HG03064 (cell line): ENCODE data around the gene PPP1R14B.

Experiments
- ATAC-seq: cut with Tn5 transposase; IDR thresholded peaks from one replicate; pipeline ENCODE4 v1.9.1; 2021; ENCODE audit warnings: low read depth; ENCODE audit not compliant: unreplicated experiment

Gene PPP1R14B

GRCh38 chr11:64262271-64263002 lies 15.7 kb upstream of the PPP1R14B start:
- ATAC-seq = no peak

- ATAC-seq = no peak
Observed at GRCh38 chr11:64261556-64262080, 14.9 kb upstream of the PPP1R14B start.

DNA sequence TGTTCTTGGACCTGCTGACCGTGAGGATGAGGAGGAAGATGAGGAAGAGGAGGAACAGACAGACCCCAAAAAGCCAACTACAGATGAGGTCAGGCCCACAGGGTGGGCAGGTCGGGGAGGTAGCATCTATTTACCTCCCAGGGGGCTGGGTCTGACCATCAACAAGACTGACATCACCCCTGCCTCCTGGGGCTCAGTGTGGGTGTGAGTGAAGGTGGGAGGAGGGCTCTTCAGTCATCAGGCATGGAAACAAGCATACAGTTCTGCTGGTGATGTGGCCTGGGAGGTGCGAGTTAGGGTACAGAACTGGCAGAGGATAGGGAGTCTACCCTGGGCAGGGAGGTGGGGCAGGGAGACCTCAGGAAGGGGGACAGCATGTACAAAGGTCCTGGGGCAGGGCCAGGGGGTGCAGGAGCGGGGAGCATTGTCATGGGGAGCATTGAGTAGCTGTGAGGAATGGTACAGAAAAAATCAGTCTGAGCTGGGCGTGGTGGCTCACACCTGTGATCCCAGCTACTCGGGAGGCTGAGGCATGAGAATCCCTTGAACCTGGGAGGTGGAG lies 13.5 kb upstream of the PPP1R14B start:
- no peak for ATAC-seq

GRCh38 chr11:64259533-64260067 lies 12.9 kb upstream of the PPP1R14B start:
- ATAC-seq = no peak

- ATAC-seq = no peak
Observed at GRCh38 chr11:64258946-64259532, 12.3 kb upstream of the PPP1R14B start.

DNA sequence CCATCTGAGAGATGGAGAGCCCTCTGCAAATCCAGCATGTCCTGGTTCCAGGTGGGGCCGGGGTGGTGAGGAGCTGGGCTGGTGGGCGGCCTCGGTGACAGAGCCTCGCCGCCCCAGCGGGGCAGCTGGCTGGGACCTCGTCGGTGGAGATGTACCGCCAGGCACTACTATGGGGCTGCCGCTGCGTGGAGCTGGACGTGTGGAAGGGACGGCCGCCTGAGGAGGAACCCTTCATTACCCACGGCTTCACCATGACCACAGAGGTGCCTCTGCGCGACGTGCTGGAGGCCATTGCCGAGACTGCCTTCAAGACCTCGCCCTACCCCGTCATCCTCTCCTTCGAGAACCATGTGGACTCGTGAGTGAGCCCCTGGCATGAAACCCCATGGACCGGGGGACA lies 11.6 kb upstream of the PPP1R14B start:
- no peak for ATAC-seq

GRCh38 chr11:64256300-64256699 lies 9.6 kb upstream of the PPP1R14B start:
- no peak for ATAC-seq

- no peak for ATAC-seq
Observed at GRCh38 chr11:64255135-64256128, 8.7 kb upstream of the PPP1R14B start.

GRCh38 chr11:64254326-64254725 lies 7.6 kb upstream of the PPP1R14B start:
- no peak for ATAC-seq

GRCh38 chr11:64253481-64253880 lies 6.7 kb upstream of the PPP1R14B start:
- ATAC-seq = no peak

GRCh38 chr11:64253043-64253442 lies 6.3 kb upstream of the PPP1R14B start:
- ATAC-seq = no peak

- no peak for ATAC-seq
Observed at GRCh38 chr11:64252003-64252872, 5.5 kb upstream of the PPP1R14B start.

- ATAC-seq = no peak
Observed at GRCh38 chr11:64251753-64252002, 4.9 kb upstream of the PPP1R14B start.

GRCh38 chr11:64251016-64251752 lies 4.4 kb upstream of the PPP1R14B start, which contains the start of gene PLCB3:
PLCB3 (plus strand) TSS chr11:64251530; CDS start chr11:64251650, 120 bp downstream.
- no peak for ATAC-seq

DNA sequence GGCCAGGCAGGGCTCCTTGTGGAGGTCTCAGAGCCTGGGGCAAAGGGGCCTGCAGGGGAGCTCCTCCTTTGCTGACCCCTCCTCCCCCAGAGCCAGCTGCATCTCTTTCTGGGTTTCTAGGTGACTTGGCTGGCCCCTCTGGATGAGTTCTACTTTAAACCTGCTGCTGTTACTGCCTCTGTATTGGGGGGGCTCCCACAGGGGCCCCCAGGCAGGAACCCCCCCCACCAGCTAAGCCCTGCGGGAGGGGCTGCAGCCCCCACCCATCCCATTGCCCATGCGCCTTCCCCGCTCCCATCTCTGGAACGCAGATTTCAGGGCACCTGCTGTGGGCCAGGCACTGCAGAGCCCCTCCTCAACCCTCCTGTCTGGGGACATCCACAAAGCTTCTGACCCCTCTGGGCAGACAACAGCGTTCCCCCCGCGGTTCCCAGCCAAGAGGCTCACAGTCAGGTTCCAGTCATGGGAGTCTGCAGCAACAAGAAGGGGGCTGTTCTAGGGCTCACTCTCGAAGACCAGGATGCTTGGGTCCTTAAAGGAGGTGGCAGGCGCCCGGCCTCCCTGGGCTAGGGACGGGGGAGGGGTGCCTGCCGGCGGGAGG lies 3.8 kb upstream of the PPP1R14B start:
- ATAC-seq = no peak

DNA sequence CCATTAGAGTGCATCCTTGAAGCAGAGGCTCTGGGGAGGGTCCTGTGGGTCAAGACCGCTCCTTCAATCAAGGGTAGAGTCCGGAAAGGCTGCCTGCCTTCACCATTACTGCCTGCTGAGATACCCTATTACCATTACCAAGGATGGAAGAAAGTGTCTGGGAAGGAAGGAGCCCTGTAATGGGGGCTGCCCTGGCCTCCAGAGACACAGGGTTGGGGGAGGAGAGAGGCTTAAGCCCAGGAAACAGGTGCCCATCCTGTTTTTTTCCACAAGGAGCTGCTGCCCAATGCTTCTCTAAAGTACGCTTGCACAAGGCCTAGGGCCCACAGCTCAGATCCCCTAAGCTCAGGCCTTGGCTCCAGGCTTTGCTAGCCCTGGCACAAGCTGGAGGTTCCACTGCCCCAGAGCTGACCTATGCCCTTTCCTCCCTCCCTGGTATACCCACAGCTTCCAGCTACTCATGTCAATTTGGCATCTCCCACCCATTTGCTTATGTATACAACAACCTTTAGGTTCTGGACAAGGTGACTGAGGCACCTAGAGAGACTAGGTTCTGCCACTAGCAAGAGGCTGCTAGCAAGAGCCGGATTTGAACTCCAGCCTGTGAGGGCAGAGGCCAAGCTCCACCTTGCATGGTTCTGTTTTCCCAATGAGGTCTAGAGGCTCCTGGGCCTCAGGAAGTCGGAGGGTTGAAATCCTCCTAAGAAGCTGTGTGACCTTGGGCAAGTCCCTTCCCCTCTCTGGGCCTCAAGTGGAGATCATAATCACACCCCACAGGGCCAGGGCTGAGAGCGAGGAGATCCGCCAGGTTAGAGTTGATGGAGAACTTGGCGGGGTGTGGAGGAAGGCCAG lies 3.0 kb upstream of the PPP1R14B start:
- no peak for ATAC-seq

- no peak for ATAC-seq
Observed at GRCh38 chr11:64249038-64249437, 2.3 kb upstream of the PPP1R14B start.

- no peak for ATAC-seq
Observed at GRCh38 chr11:64248578-64248977, 1.8 kb upstream of the PPP1R14B start.
